Subcutaneous adipose tissue (tissue), 4 donors: ENCODE measurements around the gene PHF21B. TPM values are rescaled to one million over a fixed set of nuclear protein-coding genes. Genes with fewer than 3 reads are reported as not detected.

Experiments
- CTCF ChIP-seq: fragments of 450-650 bp; IDR thresholded peaks from one replicate; pipeline ENCODE4 v1.5.1; 2016; ENCODE audit warnings: low read depth, mild to moderate bottlenecking, control low read depth, antibody characterized with exemption, moderate library complexity
- total RNA-seq, 4 donors: library from RNA; depleted of rRNA; stranded (reverse); fragments of >200 nt; gene quantifications; one replicate each; pipeline ENCODE4 v1.1.0, GENCODE V29; 2016

The PHF21B gene
- total RNA-seq, 4 donors from 2014 or later: 0.16 TPM; not detected in 3

- no peak for TF ChIP-seq CTCF
Observed at GRCh38 chr22:44920183-44920582, 89.6 kb downstream of the PHF21B start.

- no peak for TF ChIP-seq CTCF
Observed at GRCh38 chr22:44919691-44920090, 90.1 kb downstream of the PHF21B start.

- no peak for TF ChIP-seq CTCF
Observed at GRCh38 chr22:44918925-44919392, 90.8 kb downstream of the PHF21B start.

DNA sequence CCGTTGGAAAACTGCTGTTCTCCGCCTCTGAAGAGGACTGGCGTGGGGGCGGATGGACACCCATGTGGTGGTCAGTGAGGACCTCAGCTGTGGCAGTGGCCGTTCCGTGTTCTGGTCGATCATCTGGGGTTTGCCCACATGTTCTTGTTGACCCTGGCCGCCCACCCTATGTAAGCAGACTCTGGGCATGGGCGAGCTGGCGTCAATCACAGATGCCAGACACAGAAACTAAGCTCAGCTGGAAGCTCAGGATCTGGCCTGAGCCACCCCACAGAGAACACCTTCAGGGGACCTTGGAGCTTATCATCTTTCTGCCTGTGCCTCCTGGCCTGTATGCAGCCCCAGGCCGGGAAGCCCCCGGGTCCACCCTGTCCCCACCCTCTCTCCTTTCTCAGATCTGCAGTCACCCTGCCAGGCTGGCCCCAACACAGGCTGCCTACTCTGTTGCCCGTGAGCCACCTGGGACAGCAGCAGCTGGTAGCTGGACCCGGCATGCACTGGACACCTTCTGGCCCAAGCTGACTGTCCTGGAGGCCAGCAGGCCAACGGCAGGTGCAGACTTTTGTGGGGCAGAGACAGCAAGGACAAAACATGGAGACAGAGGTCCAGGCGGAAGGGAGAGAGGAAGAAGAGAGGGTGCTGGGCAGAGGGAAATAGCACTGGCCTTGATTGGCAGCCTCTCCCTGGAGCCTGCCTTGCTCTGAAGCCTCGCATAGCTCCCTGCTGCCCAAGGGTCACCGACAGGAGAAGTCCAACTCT, 91.5 kb downstream of the PHF21B start:
- TF ChIP-seq CTCF: no peak

GRCh38 chr22:44917372-44918165, 92.2 kb downstream of the PHF21B start:
- no peak for TF ChIP-seq CTCF

- no peak for TF ChIP-seq CTCF
Observed at GRCh38 chr22:44916281-44917231, 93.2 kb downstream of the PHF21B start.

DNA sequence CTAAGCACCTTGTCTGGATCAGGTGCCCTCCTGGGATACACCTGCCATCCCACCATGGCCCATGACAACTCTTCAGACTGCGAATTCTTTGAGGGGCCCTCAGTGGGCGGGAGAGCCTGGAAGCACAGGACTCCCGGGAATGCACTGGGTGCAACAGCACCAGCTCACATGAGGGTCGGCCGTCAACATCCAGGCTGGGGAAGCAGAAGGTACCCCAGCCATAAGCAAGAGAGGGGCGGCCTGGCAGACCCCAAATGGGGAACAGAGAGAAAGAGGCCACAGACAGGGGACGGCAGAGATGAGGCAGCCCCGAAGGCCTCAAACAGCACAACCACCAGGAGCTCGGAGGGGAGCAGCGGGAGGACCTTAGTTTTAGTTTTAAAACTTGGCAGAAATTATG, 94.4 kb downstream of the PHF21B start:
- TF ChIP-seq CTCF: no peak
